Gastroesophageal sphincter (tissue), 4 donors: ENCODE data around the gene SKIC2. TPM values are rescaled to one million over a fixed set of nuclear protein-coding genes. Genes with fewer than 3 reads are reported as not detected.

ENCODE experiments used
- ATAC-seq: fragments of 150-250 bp; one replicate; pipeline ENCODE4 v1.9.1; 2016; ENCODE audit warnings: mild to moderate bottlenecking, moderate library complexity
- H3K27ac ChIP-seq, 4 donors: fragments of 200-600 bp; sonication (generic) in 3 of 4; 1 replicate in 3 of 4; 2 replicates in 1 of 4; pipeline ENCODE4 v1.5.1; 2016 to 2019
- H3K27me3 ChIP-seq: fragments of 200-600 bp; sonication (generic); one replicate; pipeline ENCODE4 v1.5.1; 2019
- H3K36me3 ChIP-seq, 2 donors: fragments of 200-600 bp; sonication (generic); one replicate each; pipeline ENCODE4 v1.5.1; 2019; ENCODE audit warnings: control low read depth in 1 of 2
- H3K4me1 ChIP-seq, 3 donors: fragments of 200-600 bp; sonication (generic); 1 replicate in 2 of 3; 2 replicates in 1 of 3; pipeline ENCODE4 v1.5.1; 2016 to 2019; ENCODE audit warnings: control low read depth in 2 of 3
- H3K4me3 ChIP-seq, 2 donors: fragments of 200-600 bp; sonication (generic); one replicate each; pipeline ENCODE4 v1.5.1; 2019; ENCODE audit warnings: mild to moderate bottlenecking in 1 of 2, moderate library complexity in 1 of 2
- H3K9me3 ChIP-seq, 3 donors: fragments of 200-600 bp; sonication (generic); one replicate each; pipeline ENCODE4 v1.5.1; 2017 to 2019; ENCODE audit warnings: control low read depth in 2 of 3
- CTCF ChIP-seq, 4 experiments: fragments of 200-600 bp in 2 of 4; fragments of 450-650 bp in 2 of 4; sonication (generic) in 1 of 4; IDR thresholded peaks; one replicate each; pipeline ENCODE4 v1.5.1; 2017 to 2019; ENCODE audit warnings: antibody characterized with exemption in 4 of 4, mild to moderate bottlenecking in 2 of 4, moderate library complexity in 2 of 4
- EP300 ChIP-seq: sonication (generic); formaldehyde crosslinking; IDR thresholded peaks from one replicate; pipeline ENCODE4 v1.6.1; 2017; ENCODE audit warnings: antibody characterized with exemption, mild to moderate bottlenecking
- POLR2A ChIP-seq, 2 donors: fragments of 450-650 bp; IDR thresholded peaks; one replicate each; pipeline ENCODE4 v1.6.1; 2017; ENCODE audit warnings: antibody characterized with exemption in 2 of 2, mild to moderate bottlenecking in 2 of 2, moderate library complexity in 1 of 2
- POLR2AphosphoS5 ChIP-seq: sonication (generic); formaldehyde crosslinking; IDR thresholded peaks from one replicate; pipeline ENCODE4 v1.6.1; 2017; ENCODE audit warnings: antibody characterized with exemption
- WGBS, 2 donors: methylation state at CpG; one replicate each; pipeline ENCODE4 v1.1.5; 2018; ENCODE audit warnings: low coverage in 1 of 2; 5-methylcytosine and 5-hydroxymethylcytosine counted together
- total RNA-seq, 4 donors: library from RNA; depleted of rRNA; stranded (reverse); fragments of >200 nt; gene quantifications; one replicate each; pipeline ENCODE4 v1.1.0, GENCODE V29; 2016

SKIC2 gene
- total RNA-seq, 4 donors from 2014 or later: 18.8 to 52.5 (median 25.8) TPM

DNA sequence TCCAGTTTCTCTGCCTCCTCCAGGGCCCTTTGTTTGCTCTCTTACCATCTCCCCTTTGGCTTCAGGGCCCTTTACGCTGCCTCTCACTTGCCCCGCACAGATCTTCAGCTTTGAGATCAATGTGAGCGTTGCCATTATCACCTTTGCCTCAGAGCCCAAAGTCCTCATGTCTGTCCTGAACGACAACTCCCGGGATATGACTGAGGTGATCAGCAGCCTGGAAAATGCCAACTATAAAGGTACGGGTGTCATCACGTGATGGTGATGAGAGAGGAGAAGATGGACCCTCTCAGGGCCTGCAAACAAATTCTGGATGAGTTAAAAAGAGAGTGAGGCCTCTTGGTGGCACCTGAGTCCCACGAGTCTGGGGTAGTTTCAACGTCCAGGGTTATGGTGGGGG, 23.2 kb upstream of the SKIC2 start:
- peaks cover under 1% of the 10 kb centered on the region for H3K27me3 ChIP-seq
- no peak overlapping the region for H3K27ac ChIP-seq
- no peak for ATAC-seq
- no peaks in the 10 kb centered on the region for H3K36me3 ChIP-seq
- 68 to 80% methylated on average over 5 to 9 of the region's 9 CpGs for WGBS, 2 donors
- no peaks in the 10 kb centered on the region for H3K4me1 ChIP-seq
- no peak for TF ChIP-seq POLR2AphosphoS5
- no peak for TF ChIP-seq CTCF (IDR thresholded peaks at IDR 0.05)
- TF ChIP-seq POLR2A (IDR thresholded peaks at IDR 0.05): no peak
- TF ChIP-seq EP300: no peak
- H3K9me3 ChIP-seq: no peaks in the 10 kb centered on the region
- H3K4me3 ChIP-seq: no peak overlapping the region

DNA sequence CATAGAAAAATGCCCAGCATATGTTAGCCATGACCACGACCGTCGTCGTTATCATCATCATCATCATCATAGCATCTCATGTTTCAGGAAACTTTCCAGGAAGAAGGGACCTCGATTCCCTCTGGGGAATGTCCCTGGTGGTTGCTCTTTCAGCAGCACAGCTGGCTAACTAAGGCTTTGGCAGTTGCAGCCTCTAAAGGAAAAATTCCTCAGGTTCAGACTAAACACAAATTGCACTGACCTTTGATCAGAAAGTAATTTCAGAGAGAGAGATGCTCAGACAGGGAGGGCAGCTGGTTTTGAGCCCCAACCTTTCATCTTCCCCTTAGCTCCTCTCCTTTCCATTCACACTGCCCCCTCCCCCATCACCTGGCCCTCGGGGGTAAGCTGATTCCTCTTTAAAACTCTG, 18.7 kb upstream of the SKIC2 start:
- no peak for ATAC-seq
- WGBS, 2 donors: 0 to 19% methylated on average over 1 to 6 of the region's 6 CpGs

DNA sequence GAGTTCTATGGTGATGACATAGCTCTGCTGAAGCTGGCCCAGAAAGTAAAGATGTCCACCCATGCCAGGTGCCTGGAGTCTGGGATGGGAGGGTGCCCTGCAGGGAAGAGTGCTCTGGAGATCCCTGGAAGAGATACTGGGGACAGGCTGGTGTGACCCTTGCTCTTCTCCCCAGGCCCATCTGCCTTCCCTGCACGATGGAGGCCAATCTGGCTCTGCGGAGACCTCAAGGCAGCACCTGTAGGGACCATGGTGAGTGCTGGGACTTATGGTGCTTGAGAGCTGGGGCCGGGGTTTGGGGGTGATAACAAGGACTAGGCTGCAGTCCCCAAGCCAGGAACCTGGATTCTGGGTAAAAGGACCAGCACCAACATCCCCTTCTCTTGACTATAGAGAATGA, 15.2 kb upstream of the SKIC2 start:
- no peak for ATAC-seq
- no peak overlapping the region for H3K27ac ChIP-seq
- no peaks in the 10 kb centered on the region for H3K27me3 ChIP-seq
- H3K36me3 ChIP-seq: no peaks in the 10 kb centered on the region
- TF ChIP-seq POLR2AphosphoS5: no peak
- TF ChIP-seq EP300: no peak
- TF ChIP-seq POLR2A (IDR thresholded peaks at IDR 0.05): no peak
- TF ChIP-seq CTCF (IDR thresholded peaks at IDR 0.05): no peak
- H3K9me3 ChIP-seq: no peaks in the 10 kb centered on the region
- peaks cover 0 to 23% (median 10%) of the 10 kb centered on the region in 3 donors for H3K4me1 ChIP-seq
- WGBS, 2 donors: 83 to 90% methylated on average over 2 of the region's 3 CpGs
- H3K4me3 ChIP-seq: no peak overlapping the region

More for the DNA sequence above, 18.7 kb upstream of the SKIC2 start:
- TF ChIP-seq POLR2AphosphoS5 (no peak), POLR2A (IDR thresholded peaks at IDR 0.05) (no peak), CTCF (IDR thresholded peaks at IDR 0.05) (no peak), EP300 (no peak)
- H3K36me3 ChIP-seq: no peaks in the 10 kb centered on the region
- peaks cover 0 to 7% (median 5%) of the 10 kb centered on the region in 3 donors for H3K4me1 ChIP-seq
- no peaks in the 10 kb centered on the region for H3K9me3 ChIP-seq
- no peaks in the 10 kb centered on the region for H3K27me3 ChIP-seq
- H3K4me3 ChIP-seq: no peak overlapping the region
- H3K27ac ChIP-seq: no peak overlapping the region

DNA sequence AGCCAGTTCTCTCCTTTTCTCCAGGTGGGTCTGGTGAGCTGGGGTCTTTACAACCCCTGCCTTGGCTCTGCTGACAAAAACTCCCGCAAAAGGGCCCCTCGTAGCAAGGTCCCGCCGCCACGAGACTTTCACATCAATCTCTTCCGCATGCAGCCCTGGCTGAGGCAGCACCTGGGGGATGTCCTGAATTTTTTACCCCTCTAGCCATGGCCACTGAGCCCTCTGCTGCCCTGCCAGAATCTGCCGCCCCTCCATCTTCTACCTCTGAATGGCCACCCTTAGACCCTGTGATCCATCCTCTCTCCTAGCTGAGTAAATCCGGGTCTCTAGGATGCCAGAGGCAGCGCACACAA, 13.8 kb upstream of the SKIC2 start:
- Histone ChIP-seq H3K27me3 (no peaks in the 10 kb centered on the region), H3K9me3 (no peaks in the 10 kb centered on the region), H3K27ac (peak overlapping the region; percentile 50 to 86 (median 80)), H3K4me1 (peaks cover 0 to 23% (median 10%) of the 10 kb centered on the region in 3 donors), H3K36me3 (no peaks in the 10 kb centered on the region), H3K4me3 (peak overlapping the region in 1 of 2 donors; percentile 32)
- no peak for ATAC-seq
- TF ChIP-seq EP300 (no peak), POLR2A (IDR thresholded peaks at IDR 0.05) (no peak), CTCF (IDR thresholded peaks at IDR 0.05) (no peak), POLR2AphosphoS5 (no peak)
- 22 to 48% methylated on average over 3 to 8 of the region's 9 CpGs for WGBS, 2 donors

DNA sequence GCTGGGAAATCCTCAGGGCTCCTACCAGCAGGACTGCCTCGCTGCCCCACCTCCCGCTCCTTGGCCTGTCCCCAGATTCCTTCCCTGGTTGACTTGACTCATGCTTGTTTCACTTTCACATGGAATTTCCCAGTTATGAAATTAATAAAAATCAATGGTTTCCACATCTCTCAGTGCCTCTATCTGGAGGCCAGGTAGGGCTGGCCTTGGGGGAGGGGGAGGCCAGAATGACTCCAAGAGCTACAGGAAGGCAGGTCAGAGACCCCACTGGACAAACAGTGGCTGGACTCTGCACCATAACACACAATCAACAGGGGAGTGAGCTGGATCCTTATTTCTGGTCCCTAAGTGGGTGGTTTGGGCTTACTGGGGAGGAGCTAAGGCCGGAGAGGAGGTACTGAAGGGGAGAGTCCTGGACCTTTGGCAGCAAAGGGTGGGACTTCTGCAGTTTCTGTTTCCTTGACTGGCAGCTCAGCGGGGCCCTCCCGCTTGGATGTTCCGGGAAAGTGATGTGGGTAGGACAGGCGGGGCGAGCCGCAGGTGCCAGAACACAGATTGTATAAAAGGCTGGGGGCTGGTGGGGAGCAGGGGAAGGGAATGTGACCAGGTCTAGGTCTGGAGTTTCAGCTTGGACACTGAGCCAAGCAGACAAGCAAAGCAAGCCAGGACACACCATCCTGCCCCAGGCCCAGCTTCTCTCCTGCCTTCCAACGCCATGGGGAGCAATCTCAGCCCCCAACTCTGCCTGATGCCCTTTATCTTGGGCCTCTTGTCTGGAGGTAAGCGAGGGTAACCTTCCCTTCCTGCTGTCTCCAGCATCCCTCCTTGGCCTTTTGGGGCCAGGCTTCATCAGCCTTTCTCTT, 13.2 kb upstream of the SKIC2 start, which contains the start of gene CFB:
Gene CFB (plus strand): TSS at position 589 of the 863 bp plus-strand sequence. CDS start 127 bp downstream, at position 716.
- no peaks in the 10 kb centered on the region for H3K27me3 ChIP-seq
- H3K4me3 ChIP-seq: peak within 1 kb of the TSS in 1 of 2 donors; percentile 32
- peaks cover 0 to 23% (median 10%) of the 10 kb centered on the region in 3 donors for H3K4me1 ChIP-seq
- ATAC-seq: peak; percentile 89
- H3K9me3 ChIP-seq: no peaks in the 10 kb centered on the region
- H3K36me3 ChIP-seq: peaks cover 0 to 2% of the 10 kb centered on the region in 2 donors
- peak within 1 kb of the TSS; percentile 50 to 86 (median 80) for H3K27ac ChIP-seq
- TF ChIP-seq POLR2AphosphoS5: peak; percentile 46
- no peak for TF ChIP-seq POLR2A (IDR thresholded peaks at IDR 0.05)
- 24 to 36% methylated on average over 3 to 11 of the region's 11 CpGs for WGBS, 2 donors
